GM10248 (cell line): Measurements from ENCODE around the gene UGT1A7.
"Not testable (repeated sequence)": the region's sequence is repeated elsewhere in the genome, so short reads cannot be mapped to it uniquely, and the experiment has no call there.

Experiments used
- CTCF ChIA-PET: fragments of 300-600 bp; sonication (Branson Sonifier 250); formaldehyde crosslinking; extraction: SDS; loops from one replicate; lab custom pipeline; 2021; ENCODE audit warnings: antibody characterized with exemption; lab: Yijun Ruan, JAX
- POLR2A ChIA-PET: fragments of 350-650 bp; sonication (Branson Sonifier 250); formaldehyde crosslinking; extraction: SDS; loops from one replicate; lab custom pipeline; 2020; ENCODE audit warnings: antibody characterized with exemption; lab: Yijun Ruan, JAX
- DNase-seq: peaks from one replicate; pipeline ENCODE4 v3.0.0; 2012; ENCODE audit errors: extremely low spot score
- TF ChIP-seq, protein P1 (sequence below): IDR thresholded peaks from 2 replicates; pipeline ENCODE4 v1.5.1; 2012; ENCODE audit warnings: mild to moderate bottlenecking, low read depth; ENCODE audit errors: extremely low read depth, missing control alignments, control extremely low read depth

UGT1A7 gene

DNA sequence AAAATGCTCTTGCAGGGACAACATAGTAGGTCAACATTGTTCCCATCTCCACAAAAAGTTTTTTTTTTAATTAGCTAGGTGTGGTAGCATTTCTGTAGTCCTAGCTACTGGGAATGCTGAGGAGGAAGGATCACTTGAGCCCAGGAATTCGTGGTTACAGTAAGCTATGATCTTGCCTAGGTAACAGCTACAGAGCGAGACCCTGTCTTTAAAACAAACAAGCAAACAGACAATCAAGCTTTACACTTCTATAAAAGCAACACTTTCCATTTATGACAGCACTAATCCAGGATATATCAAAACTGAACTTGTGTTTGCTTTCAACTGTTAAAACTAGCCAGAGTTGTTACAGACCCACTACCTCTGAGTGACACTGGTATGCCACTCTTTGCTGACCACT, 59.2 kb downstream of the UGT1A7 start:
- ChIA-PET CTCF (interaction anchor here (0.8 to 2.5 kb wide), 3 partner anchors 12 to 25 kb away, joined by 3 to 7 read pairs (median 3); partner anchors contain the start of gene UGT1A4), POLR2A (no interaction called here)
- TF ChIP-seq, protein P1, sequence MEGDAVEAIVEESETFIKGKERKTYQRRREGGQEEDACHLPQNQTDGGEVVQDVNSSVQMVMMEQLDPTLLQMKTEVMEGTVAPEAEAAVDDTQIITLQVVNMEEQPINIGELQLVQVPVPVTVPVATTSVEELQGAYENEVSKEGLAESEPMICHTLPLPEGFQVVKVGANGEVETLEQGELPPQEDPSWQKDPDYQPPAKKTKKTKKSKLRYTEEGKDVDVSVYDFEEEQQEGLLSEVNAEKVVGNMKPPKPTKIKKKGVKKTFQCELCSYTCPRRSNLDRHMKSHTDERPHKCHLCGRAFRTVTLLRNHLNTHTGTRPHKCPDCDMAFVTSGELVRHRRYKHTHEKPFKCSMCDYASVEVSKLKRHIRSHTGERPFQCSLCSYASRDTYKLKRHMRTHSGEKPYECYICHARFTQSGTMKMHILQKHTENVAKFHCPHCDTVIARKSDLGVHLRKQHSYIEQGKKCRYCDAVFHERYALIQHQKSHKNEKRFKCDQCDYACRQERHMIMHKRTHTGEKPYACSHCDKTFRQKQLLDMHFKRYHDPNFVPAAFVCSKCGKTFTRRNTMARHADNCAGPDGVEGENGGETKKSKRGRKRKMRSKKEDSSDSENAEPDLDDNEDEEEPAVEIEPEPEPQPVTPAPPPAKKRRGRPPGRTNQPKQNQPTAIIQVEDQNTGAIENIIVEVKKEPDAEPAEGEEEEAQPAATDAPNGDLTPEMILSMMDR: no peak
- DNase-seq: no peak

DNA sequence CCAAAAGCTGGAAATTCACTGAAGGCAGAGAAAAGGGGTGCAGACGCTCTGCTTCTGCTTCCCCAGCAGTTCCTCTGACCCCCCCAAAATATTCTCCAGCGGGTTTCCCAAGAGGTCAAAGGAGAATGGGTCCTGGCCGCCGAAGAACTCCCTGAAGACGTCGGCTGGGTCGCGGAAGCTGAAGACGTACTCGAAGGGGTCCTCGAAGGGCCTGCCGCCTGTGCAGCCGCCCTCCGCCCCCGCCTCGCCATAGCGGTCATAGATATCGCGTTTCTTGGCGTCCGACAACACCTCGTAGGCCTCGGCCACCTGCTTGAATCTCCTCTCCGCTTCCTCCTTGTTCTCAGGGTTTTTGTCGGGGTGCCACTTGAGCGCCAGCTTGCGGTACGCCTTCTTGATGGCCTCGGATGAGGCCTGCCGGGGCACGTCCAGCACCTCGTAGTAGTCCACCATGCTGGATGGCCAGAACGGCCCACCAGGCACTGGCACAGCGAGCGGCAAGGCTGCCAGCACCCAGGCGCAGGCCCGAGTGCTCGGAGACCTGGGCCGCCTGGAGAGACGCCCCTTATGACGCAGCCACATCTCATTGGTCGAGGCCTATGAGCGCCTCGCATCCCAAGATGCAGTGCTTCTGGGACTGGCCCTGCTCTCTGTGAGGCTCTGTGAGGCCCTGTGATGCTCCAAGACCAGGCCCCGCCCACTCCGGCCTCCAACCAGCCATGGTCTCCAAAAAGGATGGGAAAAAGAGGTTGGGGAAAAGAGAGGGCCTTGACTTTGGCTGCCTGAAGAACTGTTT, 62.0 kb downstream of the UGT1A7 start:
- CTCF ChIA-PET: no interaction called here
- POLR2A ChIA-PET: no interaction called here
- no peak for DNase-seq
- TF ChIP-seq, protein P1: no peak

DNA sequence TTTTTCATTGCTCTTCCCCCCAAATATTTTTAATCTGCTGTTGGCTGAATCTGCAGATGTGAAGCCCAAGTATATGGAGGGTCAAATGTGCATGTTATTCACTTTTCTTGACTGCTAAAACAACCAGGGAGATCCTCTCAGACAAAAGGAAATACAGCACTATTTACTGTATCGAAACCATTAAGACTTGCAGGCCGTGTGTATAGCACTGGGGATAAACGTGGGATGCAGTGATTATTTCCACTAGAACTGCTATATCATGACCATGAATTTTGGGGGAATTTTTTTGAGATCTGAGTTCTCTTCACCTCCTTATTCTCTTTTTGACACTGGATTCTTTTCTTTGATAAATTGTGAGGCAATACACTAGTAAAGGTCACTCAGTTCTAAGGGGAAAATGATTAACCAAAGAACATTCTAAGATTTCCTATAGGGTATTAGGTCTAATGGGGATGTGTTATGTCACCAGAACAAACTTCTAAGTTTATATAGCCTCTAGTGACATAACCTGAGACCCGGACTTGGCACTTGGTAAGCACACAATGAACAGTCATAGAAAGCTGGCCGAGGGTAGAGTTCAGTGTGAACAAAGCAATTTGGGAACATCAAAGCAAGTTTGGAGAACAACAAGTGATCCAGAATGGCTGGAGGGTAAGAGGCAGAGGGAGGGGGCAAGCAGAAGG, 63.5 kb downstream of the UGT1A7 start:
- DNase-seq: no peak
- ChIA-PET CTCF (no interaction called here), POLR2A (no interaction called here)
- TF ChIP-seq, protein P1: no peak

DNA sequence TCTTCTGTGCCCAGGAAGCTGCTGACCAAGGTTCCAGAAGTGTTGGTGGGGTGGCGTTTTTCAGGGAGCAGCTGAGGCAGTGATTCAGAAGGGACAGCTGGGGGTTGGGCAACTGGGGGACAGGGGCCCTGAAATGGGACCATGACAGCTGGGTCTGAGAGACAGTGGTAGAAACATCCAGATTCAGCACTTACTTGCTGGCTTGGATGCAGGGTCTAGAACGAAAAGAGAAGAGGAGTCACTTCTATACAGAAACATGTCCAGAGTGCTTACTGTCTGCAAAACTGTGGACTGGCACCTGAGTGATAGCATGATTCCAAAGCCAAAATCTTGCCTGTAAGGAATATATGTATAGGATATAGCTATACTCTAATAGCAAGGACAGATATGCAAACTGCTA, 64.1 kb downstream of the UGT1A7 start:
- DNase-seq, POLR2A ChIA-PET: not testable (repeated sequence)
- CTCF ChIA-PET: interaction anchor here (1.3 kb wide), 1 partner anchor 34 kb away, joined by 3 read pairs; no protein-coding TSS in a partner anchor

GRCh38 chr2:233746475-233747282, 65.0 kb downstream of the UGT1A7 start:
- DNase-seq: no peak
- CTCF ChIA-PET: interaction anchor here (1.3 kb wide), 1 partner anchor 35 kb away, joined by 3 read pairs; no protein-coding TSS in a partner anchor
- POLR2A ChIA-PET: no interaction called here
- TF ChIP-seq, protein P1: no peak

GRCh38 chr2:233747283-233747544, 65.5 kb downstream of the UGT1A7 start:
- DNase-seq: no peak
- CTCF ChIA-PET: no interaction called here
- TF ChIP-seq, protein P1: no peak
- POLR2A ChIA-PET: no interaction called here

DNA sequence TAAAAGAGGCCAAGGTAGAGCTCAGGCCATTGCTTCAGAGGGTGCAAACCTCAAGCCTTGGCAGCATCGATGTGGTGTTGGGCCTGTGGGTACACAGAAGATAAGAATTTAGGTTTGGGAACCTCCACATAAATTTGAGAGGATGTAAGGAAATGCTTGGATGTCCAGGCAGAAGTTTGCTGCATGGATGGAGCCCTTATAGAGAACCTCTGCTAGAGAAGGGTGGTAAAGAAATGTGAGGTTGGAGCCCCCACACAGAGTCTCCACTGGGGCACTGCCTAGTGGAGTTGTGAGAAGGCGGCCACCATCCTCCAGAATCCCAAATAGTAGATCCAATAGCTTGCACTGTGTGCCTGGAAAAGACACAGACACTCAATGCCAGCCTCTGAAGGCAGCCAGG, 69.0 kb downstream of the UGT1A7 start:
- POLR2A ChIA-PET, DNase-seq, CTCF ChIA-PET: not testable (repeated sequence)

- CTCF ChIA-PET, DNase-seq, POLR2A ChIA-PET: not testable (repeated sequence)
Measured at GRCh38 chr2:233751212-233752009, 69.7 kb downstream of the UGT1A7 start.
